ENCODE data around the gene LNPEP. TPM values are rescaled to one million over a fixed set of nuclear protein-coding genes. Genes with fewer than 3 reads are reported as not detected.

Gene LNPEP
- total and polyA plus RNA-seq, 2 of the 13 experiments (the other 11 are each of a cell fraction or from before 2014, with no cell fraction given): 8.0 to 16.9 TPM

- TF ChIP-seq ZNF772 (CRISPR knock-in tag; IDR thresholded peaks at IDR 0.05) (peak; percentile 59; the same call in 1 of the 2 replicates), ZNF232 (CRISPR knock-in tag; IDR thresholded peaks at IDR 0.05; ENCODE audit: borderline replicate concordance) (no peak; the same call in 1 of the 2 replicates), NR3C1 (CRISPR knock-in tag; IDR thresholded peaks at IDR 0.05) (no peak), PHF8 (CRISPR knock-in tag; IDR thresholded peaks at IDR 0.05) (peak; percentile 84), U2AF1 (optimal IDR thresholded peaks at IDR 0.05; ENCODE audit: low read depth, low read length) (peak; percentile 55), ATM (IDR thresholded peaks at IDR 0.05; ENCODE audit: borderline replicate concordance) (no peak), DNMT3B (CRISPR knock-in tag; conservative IDR thresholded peaks at IDR 0.05) (peak; percentile 73; the same call in 1 of the 2 replicates), ZNF83 (CRISPR knock-in tag; IDR thresholded peaks at IDR 0.05; ENCODE audit: borderline replicate concordance) (no peak), TFDP2 (CRISPR knock-in tag; IDR thresholded peaks at IDR 0.05) (peak; percentile 95), ZNF235 (CRISPR knock-in tag; IDR thresholded peaks at IDR 0.05; ENCODE audit: borderline replicate concordance) (no peak), ZNF567 (CRISPR knock-in tag; IDR thresholded peaks at IDR 0.05; ENCODE audit: borderline replicate concordance) (no peak), ZNF670 (CRISPR knock-in tag; IDR thresholded peaks at IDR 0.05; ENCODE audit: borderline replicate concordance) (peak; percentile 89), POGZ (CRISPR knock-in tag; IDR thresholded peaks at IDR 0.05) (peak; percentile 91), HNRNPUL1 (IDR thresholded peaks at IDR 0.05; ENCODE audit: low read depth, low read length) (peak; percentile 74), ZBTB42 (CRISPR knock-in tag; IDR thresholded peaks at IDR 0.05) (no peak), NFYC (CRISPR knock-in tag; IDR thresholded peaks at IDR 0.05) (peak; percentile 47), ZNF713 (CRISPR knock-in tag; IDR thresholded peaks at IDR 0.05) (no peak)
- TF ChIP-seq, protein P1, sequence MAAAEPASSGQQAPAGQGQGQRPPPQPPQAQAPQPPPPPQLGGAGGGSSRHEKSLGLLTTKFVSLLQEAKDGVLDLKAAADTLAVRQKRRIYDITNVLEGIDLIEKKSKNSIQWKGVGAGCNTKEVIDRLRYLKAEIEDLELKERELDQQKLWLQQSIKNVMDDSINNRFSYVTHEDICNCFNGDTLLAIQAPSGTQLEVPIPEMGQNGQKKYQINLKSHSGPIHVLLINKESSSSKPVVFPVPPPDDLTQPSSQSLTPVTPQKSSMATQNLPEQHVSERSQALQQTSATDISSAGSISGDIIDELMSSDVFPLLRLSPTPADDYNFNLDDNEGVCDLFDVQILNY (CRISPR knock-in tag; conservative IDR thresholded peaks at IDR 0.05): 0 out of 2 replicates have a peak, but pooled peaks have one; percentile 38
- TF ChIP-seq, protein P2, sequence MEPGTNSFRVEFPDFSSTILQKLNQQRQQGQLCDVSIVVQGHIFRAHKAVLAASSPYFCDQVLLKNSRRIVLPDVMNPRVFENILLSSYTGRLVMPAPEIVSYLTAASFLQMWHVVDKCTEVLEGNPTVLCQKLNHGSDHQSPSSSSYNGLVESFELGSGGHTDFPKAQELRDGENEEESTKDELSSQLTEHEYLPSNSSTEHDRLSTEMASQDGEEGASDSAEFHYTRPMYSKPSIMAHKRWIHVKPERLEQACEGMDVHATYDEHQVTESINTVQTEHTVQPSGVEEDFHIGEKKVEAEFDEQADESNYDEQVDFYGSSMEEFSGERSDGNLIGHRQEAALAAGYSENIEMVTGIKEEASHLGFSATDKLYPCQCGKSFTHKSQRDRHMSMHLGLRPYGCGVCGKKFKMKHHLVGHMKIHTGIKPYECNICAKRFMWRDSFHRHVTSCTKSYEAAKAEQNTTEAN (CRISPR knock-in tag; conservative IDR thresholded peaks at IDR 0.05): peak; percentile 45; the same call in 1 of the 2 replicates
- TF ChIP-seq, protein P3, sequence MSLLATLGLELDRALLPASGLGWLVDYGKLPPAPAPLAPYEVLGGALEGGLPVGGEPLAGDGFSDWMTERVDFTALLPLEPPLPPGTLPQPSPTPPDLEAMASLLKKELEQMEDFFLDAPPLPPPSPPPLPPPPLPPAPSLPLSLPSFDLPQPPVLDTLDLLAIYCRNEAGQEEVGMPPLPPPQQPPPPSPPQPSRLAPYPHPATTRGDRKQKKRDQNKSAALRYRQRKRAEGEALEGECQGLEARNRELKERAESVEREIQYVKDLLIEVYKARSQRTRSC (CRISPR knock-in tag; IDR thresholded peaks at IDR 0.05; ENCODE audit: low read depth): no peak; the same call in 1 of the 2 replicates
- TF ChIP-seq, protein P4, sequence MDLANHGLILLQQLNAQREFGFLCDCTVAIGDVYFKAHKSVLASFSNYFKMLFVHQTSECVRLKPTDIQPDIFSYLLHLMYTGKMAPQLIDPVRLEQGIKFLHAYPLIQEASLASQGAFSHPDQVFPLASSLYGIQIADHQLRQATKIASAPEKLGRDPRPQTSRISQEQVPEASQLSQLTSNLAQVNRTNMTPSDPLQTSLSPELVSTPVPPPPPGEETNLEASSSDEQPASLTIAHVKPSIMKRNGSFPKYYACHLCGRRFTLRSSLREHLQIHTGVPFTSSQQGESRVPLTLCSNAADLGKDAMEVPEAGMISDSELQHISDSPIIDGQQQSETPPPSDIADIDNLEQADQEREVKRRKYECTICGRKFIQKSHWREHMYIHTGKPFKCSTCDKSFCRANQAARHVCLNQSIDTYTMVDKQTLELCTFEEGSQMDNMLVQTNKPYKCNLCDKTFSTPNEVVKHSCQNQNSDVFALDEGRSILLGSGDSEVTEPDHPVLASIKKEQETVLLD (CRISPR knock-in tag; IDR thresholded peaks at IDR 0.05; ENCODE audit: low read depth): no peak
These were observed at the start of gene LNPEP (continued) for GRCh38 chr5:96935559-96936430.

Measured in HepG2 (cell line).